Activated CD8-positive, alpha-beta memory T cell treated with anti-CD3 and anti-CD28 coated beads, Interleukin-2, amount 50 U/mL, for 1 hour (primary cell): ENCODE data around the gene CAMSAP1.

ENCODE experiments used
- DNase-seq: peaks from one replicate; pipeline ENCODE4 v3.0.0-alpha.2; 2020; ENCODE audit errors: extremely low read depth

CAMSAP1 gene

DNA sequence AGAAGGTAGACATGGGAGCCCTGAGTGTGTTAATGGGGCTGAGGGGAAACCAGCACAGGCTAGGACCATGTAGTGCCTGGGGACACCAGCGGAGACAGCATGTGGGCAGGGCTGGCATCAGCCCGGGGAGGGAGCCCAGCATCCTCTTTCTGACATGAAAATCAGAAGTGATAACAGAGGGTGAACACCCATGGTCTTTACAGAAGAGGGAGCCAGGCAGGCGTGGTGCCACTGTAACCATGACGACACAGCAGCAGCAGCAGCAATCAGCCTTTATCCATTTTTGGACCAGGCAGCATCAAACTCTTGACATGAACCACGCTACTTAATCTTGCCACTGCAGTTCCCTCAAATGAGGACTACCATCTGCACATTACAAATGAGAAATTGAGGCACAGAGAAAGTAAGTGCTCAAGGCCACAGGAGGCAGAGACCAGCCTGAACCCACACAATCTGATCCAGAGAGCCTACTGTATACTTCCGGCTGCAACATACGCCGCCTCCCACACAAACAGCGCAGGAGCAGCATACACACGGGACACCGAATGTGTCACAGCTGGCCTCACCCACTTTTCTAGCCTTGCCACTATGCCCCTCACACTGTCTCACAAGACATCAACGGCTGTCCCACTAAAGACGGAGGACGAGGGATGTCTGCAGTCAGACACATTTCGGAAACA, 23.8 kb downstream of the CAMSAP1 start:
- DNase-seq = no peak

DNA sequence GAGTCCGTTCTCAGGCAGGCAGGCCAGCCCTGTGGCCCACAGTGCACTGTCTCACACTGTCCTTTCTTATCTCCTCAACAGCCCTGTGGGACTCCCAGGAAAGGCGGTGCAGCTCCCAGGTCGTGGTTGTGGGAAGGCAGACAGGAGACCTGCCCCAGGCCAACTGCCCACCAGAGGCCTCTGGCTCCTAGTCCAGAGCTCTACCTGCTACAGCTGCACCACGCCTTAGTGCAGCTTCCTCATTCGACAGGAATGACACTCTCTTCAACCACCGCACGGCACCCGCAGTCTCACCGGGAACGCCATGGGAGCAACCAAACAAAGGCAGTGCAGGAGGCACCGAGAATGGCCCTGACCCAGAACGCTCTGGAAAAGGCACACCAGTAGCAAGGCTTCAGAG, 25.3 kb downstream of the CAMSAP1 start:
- DNase-seq = no peak

DNA sequence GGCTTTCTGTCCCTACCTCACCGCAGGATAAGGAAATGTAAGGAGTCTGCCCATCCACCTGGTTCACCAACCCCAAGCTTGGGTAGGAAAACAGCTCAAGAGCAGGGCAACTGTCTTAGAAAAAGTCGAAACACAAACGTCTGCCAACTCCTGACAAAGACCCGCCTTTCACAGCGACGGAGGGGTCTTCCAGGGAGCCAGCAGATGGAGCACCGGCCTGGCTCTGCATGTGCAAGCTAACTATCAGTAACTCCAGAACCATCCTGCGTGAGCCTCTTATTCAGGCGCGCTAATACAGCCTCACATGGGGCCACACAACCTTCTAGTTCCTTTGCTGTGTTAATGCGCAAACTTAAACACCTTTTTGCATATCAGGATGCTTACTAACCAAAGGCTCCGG, 26.9 kb downstream of the CAMSAP1 start:
- DNase-seq = no peak

DNA sequence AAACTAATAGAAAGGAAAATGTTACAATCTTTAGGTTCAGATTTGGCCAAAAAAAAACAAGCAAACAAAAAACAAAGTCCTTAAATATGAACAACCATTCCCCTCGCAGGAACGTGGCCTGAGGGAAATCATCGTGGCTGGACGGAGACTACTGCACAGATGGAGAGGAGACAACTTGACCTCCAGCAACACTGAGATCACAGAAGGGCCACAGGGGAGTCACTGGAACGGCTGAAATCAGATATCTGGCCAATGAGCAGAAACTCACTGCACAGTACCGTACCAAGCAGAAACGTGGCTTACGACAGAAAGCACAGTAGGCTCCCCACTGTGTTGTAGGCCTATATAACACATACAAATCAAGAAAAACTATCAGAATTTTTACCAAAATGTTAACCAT, 27.7 kb downstream of the CAMSAP1 start:
- DNase-seq = no peak

DNA sequence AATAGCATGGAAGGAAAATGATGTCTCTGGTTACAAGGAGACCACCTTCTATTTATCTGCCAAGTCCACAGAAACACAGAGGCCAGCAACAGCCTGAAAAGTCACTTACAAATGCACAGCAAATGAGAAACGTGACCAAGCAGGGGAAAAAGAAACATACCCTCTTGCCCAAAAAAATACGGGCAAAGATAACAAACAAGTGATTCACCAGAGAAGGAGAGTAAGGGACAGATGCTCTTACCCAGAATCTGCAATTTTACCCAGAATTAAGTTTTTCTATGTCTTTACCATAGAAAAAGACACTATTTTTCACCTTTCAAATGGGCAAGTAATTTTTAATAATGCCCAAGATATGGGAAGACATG, 28.1 kb downstream of the CAMSAP1 start:
- DNase-seq = no peak

DNA sequence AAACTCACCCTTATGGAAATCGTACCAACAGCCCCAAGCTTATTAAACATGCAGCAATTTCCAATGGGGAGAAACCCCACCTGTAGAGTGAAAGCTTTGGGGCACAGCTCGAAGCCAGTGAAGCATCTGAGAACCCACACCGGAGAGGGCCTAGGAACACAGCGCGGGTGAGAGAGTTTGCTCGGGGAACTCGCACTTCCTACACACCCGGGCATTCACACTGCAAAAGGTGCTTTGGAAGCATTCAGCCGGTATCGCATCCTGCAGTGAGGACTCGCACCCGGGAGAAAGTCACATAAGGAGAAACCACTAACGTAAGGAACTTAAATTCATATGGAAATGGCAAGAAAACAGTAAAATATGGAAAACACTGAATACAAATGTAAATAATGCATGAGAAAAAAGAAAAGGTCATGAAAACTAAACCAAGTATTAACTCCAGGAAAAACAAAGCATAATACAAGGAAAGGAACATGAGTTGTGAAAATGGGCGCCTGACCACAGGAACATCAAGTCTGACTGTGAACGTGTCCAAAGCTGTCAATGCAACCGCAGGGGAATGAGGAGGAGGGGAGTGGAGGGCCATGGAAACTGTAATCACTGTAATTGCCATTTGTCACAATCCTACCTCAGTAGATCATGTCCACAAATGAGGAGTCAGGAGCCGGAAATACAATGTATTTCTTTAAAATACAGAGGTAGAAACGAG, 28.7 kb downstream of the CAMSAP1 start:
- DNase-seq = no peak

DNA sequence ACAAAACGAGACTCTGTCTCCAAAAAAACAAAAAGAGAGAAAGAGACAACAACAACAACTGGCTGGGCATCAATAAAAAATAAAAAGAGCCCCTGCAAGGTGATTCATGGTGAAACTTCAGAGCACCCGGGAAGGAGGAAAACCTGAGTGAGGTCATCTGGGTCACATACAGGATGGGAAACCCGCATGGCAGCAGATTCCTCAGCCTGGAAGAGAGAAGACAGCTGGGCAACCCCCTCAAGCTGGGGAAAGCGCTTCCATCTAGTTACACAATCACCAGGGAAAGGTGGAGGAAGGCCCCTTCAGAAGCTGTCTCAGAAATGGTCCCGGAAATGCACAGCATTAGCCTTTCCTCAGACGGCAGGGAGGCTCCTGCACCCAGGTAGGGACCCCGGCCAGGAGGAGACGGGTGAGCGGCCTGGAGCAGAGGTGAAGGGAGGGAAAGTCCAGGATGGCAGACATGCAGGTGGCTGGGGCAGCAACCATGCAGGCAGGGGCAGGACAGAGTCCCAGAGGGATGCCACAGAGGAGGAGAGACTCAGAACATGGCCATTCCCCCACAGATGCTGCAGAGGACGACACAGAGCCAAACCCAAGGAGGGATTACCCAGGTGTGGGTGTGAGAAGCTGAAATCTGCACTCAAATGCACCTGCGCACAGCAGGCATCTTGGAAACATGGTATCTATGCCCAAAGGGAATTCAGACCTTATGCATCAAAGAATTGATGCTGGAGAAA, 29.4 kb downstream of the CAMSAP1 start:
- no peak for DNase-seq

DNA sequence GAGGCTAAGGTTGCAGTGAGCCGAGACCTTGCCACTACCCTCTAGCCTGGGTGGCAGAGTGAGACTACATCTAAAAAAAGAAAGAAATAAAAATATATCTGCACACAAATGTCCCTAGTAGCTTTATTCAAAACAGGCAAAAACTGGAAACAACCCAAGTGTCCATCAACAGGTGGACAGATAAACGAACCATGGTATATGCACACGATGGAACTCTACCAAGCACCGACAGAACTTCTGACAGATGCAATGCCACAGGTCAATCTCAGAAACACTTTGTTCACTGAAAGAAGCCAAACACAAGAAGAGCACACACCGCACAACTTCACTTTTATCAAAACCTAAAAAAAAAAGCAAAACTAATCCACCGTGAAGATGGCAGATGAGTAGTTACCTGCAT, 30.4 kb downstream of the CAMSAP1 start:
- no peak for DNase-seq

DNA sequence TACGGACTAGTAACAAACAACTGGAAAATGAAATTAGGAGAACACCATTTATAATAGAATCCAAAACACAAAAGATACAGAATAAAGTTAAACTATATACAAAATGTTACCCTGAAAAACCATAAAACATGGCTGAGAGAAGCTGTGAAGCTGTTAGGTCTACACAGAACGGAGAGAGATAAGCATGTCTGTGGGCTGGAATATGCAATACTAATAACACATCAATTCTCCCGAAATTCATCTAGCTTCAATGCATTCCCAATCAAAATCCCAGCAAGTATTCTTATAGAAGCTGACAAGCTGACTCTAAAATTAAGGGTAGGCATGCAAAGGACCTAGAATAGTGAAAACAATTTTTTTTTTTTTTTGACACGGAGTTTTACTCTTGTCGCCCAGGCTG, 32.5 kb downstream of the CAMSAP1 start:
- DNase-seq = no peak

DNA sequence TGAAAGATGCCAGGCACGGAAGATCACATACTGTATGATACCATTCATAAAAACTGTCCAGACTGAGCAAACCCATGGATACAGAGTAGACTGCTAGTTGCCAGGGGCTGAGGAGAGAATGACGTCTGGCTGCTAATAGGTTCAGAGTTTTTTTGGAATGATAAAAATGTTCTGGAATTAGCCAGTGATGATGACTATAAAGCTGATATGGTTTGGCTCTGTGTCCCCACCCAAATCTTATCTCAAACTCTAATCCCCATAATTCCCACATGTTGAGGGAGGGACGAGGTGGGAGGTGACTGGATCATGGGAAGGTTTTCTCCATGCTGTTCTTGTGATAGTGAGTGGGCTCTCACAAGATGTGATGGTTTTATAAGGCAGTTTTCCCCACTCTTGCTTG, 37.4 kb downstream of the CAMSAP1 start:
- DNase-seq = no peak

DNA sequence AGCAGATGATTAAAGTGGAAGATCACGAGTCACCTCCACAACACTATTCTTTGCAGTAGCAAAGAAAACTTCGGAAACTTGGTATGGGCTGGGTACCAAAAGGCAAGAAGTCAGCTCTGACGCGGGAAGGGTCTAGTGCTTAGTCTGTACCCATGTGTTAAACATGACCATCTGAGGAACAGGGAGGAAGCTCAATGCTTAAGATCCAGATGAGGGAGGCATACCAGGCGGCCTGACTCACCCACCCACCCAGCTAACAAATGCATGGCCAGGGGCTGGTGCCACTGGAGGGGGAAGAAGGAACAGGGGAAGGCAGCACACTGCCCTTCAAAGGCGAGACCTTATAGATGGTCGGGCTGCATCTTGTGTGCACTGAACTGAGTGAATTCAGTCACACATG, 41.8 kb downstream of the CAMSAP1 start:
- no peak for DNase-seq

DNA sequence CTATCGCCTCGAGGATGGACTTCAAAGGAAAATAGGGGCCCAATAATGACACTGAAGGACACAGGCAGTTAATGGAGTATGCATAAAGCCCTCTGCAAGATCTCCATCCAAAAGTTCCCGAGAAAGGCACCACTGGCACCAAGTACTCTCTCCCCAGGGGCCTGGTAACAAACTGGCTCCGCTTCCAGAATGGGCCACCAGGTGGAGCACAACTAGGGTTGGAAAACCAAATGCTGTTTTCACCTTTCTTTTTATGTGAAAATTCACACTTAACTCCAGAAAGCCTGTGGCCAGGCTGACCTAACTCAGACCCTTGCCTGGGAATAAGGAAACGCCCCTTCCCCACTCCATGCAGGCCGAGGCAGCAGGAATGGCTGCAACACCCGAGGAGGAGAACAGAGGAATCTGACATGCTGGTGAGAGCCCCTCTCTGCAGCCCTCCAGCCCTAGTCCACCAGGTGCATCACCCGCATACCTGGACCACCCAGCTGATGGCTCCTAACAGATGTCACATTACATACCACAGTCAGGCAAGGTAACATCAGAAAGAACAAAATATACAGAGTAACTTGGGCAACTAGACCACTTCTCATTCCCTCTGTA, 42.8 kb downstream of the CAMSAP1 start:
- DNase-seq = no peak

DNA sequence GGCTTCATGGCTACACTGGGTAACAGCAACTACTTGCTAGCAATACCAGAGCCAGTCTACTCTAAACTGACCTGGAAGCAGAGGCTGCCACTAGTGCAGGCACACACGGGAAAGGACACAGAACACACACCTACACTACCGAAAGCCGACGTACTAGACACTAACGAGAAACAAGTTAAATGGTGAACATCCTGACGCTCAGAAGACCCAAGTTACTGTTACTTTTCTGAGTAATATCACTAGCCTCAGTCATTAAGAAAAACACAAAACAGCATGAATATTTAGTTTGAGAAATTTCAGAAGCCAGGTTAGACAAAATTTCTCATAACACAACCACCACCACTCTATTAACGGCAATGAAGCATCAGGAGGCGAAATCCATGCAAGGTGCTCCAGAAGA, 44.5 kb downstream of the CAMSAP1 start:
- no peak for DNase-seq

DNA sequence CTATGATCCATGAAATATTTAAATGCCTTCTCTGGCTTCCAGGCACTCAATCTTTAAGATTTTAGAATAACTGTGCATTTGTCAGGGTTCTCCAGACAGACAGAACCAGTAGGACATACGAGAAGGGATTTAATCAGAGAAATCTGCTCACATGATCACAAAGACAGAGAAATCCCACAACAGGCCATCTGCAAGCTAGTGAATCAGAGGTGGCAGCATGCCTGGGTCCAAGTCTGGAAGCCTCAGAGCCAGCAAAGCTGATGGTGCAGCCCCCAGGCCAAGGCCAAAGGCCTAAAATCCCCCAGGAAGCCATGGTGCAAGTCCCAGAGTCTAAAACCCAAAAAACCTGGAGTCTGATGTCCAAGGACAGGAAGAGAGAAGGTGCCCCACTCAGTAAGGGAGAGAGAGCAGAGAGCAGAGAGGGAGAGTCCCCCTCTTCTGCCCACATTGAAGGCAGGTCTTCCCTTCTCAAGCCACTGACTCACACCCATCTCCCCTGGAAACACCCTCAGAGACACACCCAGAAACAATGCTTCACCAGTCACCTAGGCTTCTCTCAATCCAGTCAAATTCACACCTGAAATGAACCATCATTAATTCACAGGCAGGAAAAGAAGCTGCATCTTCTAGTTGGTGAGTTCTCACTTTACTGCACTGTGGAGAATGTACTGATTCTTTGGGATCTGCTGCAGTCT, 48.7 kb downstream of the CAMSAP1 start:
- no peak for DNase-seq

DNA sequence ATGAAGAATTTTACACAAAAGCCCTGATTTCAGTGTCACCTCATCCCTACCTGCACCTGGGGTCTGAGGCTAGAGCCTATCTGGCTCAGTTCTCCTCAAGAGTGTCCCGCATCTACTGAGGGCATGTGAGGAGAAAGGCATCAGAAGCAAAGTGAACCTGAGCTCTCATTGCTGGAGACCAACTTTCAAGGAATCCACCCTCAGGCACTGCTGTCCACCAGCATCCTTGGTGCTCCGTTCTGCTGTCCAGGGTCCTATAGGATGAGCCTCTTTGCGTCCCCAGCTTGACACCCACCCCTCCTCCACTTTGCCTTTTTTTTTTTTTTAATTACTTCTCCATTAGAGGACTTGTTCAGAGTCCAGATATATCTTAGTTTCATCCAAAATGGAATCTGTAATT, 49.5 kb downstream of the CAMSAP1 start:
- DNase-seq = no peak

DNA sequence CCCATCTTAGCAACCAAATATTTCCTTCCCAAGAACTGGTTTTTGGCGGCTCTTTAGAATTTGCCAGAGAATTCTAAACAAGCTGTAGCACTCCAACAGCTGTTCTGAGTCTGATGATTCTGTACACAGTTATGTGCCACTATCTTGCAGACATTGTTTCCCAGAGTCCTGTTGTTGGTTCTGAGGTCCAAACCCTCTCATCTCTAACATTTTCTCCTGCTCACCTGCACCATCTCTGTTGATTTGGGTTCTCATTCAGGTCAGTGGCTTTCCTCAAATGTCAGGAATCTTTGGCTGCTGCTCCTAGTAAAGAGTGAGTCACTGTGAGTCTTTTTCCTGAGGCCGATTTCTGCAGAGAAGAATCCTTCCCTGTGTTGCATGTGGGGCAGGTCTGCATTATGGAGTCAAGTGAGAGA, 50.0 kb downstream of the CAMSAP1 start:
- no peak for DNase-seq

DNA sequence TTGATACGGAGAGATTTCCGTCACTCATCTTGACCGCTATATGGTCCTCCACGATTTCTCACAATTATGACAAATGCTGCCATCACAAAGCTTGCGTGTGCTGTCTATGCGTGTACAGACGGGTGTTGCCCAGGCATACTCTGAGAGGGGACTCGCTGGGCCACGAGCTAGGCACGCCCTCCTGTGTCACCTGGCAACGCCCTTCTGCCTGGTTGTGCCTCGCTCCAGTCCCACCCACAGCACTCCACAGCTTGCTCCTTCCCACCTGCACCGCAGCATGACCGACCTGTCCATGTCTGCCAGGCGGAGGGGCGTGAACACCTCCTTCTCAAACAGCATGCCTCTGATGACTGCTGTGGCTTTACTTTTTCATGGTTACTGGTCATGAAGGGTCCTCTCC, 55.6 kb downstream of the CAMSAP1 start:
- DNase-seq = no peak

DNA sequence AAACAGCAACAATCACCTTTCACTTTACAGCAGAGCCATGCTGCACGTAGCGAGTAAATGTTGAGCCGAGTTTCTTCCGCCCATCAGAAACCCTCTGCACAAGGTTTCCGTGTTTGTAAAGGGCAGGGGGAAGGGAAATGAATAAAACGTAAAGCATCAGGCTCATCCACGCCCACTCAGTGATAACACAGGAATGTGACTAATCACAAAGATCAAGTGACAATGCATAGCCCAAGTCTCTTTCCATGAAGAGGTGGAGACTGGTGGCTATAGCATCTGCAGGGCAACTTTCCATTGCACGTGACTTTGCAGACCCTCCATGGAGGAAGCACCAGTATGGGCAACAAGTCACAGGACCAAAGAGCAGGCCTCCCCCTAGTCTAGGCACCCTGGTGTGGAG, 56.6 kb downstream of the CAMSAP1 start:
- DNase-seq = no peak

DNA sequence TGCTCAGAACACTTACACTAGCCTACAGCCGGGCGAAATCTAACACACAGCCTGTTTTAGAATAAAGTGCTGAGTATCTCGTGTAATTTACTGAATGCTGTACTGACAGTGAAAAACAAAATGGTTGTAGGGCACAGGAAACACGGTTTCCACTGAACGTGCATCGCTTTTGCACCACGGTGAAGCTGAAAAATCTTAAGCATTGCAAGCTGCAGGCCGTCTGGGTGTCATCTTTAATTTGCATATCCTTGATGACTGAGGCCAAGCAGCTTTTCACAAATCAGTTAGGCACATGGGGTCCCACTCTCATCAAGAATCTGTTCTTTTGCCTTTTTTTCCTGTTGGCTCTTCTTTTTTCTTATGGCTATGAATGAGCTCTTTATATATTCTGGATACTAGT, 58.2 kb downstream of the CAMSAP1 start:
- no peak for DNase-seq

DNA sequence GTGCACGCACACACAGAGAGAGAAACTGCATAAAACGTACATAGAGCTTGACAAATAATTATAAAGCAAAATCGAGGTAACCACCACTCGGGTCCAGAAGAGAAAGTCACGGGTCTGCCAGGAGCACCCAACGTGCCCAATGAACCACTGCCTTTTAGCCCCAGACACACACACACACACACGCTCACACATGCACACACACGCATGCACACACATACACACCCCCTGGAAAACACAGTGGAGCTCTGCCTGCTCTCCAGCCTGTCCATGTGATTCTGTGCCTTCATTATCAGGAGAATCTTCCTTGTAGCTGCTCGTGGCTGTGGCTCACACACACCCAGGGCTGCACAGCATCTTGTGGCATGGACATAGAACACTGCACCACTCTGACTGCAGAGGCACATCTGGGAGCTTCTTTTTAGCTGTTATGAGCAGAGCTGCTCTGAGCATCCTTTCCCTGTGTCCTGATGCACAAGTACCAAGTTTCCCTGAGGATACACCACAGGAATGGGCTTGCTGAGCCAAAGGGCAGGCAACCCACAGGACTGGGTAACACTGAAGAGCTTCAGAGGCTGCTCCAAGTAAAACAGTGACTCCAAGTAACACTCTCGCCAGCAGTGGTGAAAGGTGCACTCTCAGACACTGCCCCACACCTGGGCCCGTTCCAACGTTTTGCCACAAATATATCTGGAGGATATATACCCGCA, 58.9 kb downstream of the CAMSAP1 start:
- no peak for DNase-seq

DNA sequence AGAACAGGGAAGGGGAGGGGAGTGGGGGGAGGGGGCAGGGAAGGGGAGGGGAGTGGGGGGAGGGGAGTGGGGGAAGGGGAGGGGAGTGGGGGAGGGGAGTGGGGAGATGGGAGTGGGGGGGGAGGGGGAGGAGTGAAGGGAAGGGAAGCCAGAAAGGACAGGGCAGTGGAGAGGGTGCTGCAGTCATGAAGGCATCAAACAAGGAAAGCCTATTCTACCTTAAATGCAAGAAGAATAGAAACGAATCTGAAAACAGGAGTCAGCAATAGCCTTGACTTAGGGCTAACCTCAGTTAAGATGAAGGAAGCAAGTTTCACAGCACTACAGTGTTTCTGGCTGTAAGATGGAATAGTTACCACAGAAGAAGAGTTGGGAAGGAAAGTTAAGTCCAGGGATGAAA, 59.5 kb downstream of the CAMSAP1 start:
- DNase-seq = no peak

DNA sequence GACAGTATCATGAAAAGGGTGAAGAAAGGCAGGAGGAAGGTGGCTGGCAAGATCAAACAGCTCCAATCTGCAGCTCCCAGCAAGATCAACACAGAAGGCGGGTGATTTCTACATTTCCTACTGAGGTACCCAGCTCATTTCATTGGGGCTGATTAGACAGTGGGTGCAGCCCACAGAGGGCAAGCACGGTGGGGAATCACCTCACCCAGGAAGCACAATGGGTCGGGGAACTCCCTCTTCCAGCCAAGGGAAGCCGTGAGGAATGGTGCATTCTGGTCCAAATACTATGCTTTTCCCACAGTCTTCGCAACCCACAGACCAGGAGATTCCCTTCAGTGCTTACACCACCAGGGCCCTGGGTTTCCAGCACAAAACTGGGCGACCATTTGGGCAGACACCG, 66.8 kb downstream of the CAMSAP1 start:
- DNase-seq = no peak
